GM10266 (cell line): Measurements from ENCODE around the gene TMEM178B.

Experiments
- DNase-seq: peaks from one replicate; pipeline ENCODE4 v3.0.0; 2012; ENCODE audit errors: extremely low spot score
- TF ChIP-seq, protein P1 (sequence below): IDR thresholded peaks from 2 replicates; pipeline ENCODE4 v1.5.1; 2012; ENCODE audit warnings: mild to moderate bottlenecking, low read depth; ENCODE audit not compliant: control insufficient read depth, insufficient read depth; ENCODE audit errors: missing control alignments

TMEM178B gene

DNA sequence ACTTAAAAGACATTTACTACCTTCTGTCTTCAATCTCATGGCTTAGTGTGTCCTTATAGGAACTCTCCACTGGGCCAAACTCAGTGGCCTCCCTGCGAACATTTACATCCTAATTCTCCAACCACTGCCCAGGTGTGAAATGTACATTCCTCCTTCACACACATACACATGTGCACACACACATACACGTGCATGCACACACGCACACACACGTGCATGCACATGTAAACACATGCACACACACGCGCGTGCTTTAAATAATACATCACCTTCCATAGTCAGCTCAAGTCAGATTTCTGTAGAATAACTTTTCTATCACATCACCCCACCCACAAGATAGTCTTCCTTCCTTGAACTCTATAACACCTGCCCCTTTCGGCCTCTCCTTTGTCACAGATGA lies 216.5 kb downstream of the TMEM178B start:
- TF ChIP-seq, protein P1, sequence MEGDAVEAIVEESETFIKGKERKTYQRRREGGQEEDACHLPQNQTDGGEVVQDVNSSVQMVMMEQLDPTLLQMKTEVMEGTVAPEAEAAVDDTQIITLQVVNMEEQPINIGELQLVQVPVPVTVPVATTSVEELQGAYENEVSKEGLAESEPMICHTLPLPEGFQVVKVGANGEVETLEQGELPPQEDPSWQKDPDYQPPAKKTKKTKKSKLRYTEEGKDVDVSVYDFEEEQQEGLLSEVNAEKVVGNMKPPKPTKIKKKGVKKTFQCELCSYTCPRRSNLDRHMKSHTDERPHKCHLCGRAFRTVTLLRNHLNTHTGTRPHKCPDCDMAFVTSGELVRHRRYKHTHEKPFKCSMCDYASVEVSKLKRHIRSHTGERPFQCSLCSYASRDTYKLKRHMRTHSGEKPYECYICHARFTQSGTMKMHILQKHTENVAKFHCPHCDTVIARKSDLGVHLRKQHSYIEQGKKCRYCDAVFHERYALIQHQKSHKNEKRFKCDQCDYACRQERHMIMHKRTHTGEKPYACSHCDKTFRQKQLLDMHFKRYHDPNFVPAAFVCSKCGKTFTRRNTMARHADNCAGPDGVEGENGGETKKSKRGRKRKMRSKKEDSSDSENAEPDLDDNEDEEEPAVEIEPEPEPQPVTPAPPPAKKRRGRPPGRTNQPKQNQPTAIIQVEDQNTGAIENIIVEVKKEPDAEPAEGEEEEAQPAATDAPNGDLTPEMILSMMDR: no peak
- DNase-seq: no peak

DNA sequence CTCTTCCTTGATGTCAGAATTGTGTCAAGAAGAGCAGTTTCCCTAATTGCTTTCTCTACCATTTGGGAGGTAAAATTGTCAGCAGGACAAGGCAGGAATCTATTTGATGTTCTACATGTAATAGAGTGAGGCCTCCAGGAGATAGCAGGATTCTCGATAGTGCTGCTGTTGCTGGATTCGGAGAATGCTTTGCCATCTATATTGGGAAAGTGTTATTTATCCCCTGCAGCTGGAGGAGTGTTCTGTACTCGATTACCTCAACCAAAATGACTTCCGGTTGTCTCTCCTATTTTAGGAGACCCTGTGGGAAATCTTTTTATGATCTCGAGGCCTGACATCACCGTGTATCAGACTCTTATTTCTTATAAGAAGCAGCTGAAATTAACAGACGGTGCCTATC lies 217.1 kb downstream of the TMEM178B start:
- DNase-seq: no peak
- TF ChIP-seq, protein P1: no peak

DNA sequence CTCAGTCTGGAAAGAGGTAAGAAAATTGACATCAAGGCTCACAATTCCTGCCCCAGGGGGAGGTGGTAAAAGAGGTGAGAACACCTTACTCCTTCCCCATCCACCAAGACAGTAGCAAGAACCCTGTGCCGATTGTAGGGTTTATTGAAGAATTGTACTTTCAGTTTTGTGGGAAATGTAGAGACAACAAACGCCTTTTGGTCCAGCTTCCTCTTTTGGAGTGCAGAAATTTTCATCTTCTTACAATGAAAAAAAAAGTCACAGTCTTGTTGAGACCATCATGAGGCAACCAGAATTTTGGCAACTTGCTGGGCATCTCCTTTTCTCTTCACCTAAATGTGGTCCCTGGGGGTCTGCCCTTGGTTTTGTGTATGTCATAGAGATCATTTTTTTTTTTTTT lies 217.7 kb downstream of the TMEM178B start:
- DNase-seq: no peak
- TF ChIP-seq, protein P1: no peak

DNA sequence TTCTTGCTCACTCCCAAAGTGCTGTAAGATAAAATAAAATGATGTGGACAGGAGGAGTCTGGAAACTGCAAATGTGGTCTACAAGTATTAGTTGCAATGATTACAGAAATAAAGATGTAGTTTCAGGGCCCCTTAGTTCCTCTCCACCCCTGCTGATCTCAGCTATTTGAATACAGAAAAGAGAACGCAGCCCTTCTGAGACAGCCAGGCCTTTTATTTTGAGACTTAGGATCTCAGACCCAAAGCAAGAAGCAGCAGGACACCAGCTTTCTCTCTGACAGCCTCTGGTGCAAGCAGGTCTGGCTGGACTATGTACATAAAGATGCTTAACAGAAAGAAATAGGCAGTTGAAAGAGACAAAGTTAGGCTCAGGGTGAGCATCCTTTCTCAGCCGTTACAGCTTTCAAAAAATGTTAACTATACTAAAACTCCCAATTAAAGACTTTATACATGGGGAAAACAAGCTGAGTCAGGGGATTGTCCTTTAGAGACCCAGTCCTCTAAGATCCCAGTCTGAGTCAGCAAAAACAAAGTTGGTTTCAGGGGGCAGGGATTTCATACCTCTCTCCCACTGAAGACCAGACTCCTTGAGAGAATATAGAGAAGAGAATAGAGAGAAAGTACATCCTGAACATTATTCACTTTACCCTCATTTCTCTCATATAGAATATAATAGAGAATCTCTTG lies 220.4 kb downstream of the TMEM178B start:
- DNase-seq: no peak
- TF ChIP-seq, protein P1: no peak

DNA sequence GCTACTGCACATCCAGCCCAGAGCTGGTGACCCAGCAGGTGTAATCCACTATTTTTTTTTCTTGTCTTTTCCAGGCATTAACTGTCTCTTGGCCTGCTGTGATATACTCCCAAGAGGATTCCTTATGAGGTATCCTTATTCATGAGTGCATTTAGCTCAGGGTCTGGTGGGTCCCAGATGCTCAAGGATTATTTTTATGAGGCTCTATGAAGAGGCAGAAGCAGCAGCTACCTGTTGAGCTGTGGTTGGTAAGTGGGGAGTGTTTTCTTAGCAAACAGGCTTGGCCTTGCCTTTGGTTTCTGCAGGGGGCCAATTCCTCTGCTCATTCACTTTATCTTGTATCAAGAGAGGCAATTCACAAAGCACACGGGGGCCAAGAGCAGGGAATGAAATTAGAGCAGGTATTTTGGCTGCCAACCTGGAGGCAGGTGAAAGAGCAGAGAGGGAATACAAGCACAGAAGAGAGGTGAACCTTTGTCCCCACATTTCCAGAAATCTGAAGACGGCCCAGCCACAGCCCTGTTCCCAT lies 221.6 kb downstream of the TMEM178B start:
- DNase-seq: no peak
- TF ChIP-seq, protein P1: no peak

DNA sequence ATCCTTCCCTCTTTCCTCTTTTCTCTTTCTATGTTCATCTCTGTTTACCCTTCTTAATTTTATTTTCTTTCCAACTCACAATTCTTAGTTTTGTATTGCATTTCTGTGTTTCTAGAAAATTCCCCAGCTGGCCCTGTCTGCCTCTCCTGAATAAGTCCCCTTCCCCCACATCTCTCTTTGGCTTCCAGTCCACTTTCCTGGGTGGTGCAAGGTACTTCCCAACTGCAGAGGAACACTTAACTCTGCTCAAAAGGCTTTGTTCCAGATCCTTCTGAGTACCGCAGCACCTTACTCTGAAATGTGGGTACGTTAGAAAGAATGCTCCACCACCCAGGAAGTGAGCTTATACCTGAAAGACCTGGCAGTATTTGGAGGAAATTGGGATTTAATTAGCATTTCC lies 227.0 kb downstream of the TMEM178B start:
- no peak for DNase-seq
- TF ChIP-seq, protein P1: no peak

DNA sequence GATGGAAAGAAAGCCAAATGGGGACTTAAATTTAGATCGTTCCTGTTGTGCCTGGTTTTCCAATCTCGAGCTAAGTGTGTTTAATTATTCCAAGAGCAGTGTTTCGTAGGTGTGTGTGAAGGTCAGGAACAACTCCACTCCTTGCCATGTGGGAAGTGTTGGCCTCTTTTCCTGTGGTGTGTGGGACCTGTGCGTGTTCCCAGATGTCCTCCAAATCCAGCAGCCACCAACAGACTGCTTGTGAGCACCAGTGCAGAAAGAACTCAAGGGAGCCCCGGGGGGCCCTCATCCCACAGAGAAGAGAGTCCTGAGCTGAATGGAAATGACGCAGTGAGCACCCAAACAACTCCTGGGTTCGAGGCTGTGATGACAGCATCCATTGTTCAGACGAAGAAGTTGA lies 227.7 kb downstream of the TMEM178B start:
- TF ChIP-seq, protein P1: no peak
- DNase-seq: no peak
